C4-2B (cell line): ENCODE measurements around the gene GARNL3.

Experiments
- ZFX ChIP-seq: fragments of 450-650 bp; IDR thresholded peaks from 2 replicates; pipeline ENCODE4 v1.6.1; 2017
- TF ChIP-seq, protein P1 (sequence below): fragments of 450-650 bp; conservative IDR thresholded peaks from 2 replicates; pipeline ENCODE4 v1.5.1; 2017; ENCODE audit warnings: mild to moderate bottlenecking

DNA sequence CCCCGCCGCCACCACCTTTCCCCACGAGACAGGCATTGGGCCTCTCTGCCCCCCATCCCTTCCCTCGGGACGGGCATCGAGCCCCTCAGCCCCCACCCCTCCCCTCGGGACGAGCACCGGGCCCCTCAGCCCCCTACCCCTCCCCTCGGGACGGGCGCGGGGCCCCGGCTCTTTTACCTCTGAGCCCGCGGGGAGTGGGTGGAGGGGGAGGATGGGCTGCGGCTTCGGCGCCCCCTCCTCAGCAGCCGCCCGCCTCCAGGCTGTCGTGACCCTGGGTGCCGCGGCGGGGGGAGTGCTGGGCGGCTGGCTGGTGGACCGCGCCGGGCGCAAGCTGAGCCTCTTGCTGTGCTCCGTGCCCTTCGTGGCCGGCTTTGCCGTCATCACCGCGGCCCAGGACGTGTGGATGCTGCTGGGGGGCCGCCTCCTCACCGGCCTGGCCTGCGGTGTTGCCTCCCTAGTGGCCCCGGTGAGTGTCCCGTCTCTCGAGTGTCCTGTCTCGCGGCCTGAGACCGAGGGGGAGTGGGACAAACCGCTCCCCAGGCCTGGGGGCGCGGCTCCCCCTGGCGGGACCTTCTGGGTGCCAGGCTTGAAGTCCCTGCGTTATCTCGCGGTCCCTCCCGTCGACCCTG is 133.2 kb downstream of the GARNL3 start:
- TF ChIP-seq, protein P1, sequence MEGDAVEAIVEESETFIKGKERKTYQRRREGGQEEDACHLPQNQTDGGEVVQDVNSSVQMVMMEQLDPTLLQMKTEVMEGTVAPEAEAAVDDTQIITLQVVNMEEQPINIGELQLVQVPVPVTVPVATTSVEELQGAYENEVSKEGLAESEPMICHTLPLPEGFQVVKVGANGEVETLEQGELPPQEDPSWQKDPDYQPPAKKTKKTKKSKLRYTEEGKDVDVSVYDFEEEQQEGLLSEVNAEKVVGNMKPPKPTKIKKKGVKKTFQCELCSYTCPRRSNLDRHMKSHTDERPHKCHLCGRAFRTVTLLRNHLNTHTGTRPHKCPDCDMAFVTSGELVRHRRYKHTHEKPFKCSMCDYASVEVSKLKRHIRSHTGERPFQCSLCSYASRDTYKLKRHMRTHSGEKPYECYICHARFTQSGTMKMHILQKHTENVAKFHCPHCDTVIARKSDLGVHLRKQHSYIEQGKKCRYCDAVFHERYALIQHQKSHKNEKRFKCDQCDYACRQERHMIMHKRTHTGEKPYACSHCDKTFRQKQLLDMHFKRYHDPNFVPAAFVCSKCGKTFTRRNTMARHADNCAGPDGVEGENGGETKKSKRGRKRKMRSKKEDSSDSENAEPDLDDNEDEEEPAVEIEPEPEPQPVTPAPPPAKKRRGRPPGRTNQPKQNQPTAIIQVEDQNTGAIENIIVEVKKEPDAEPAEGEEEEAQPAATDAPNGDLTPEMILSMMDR: no peak; the same call in 1 of the 2 replicates
- TF ChIP-seq ZFX: no peak
